Midbrain (tissue), 1 donor: ENCODE data around the gene TARS1.

Experiments
- DNase-seq: peaks from one replicate; lab custom pipeline; 2025; lab: John Stamatoyannopoulos, UW

Gene TARS1

GRCh38 chr5:33439905-33440481 lies 772 bp upstream of the TARS1 start:
- DNase-seq, result no peak

GRCh38 chr5:33441241-33442177 lies 744 bp downstream of the TARS1 start:
- DNase-seq, result peak; percentile 74

GRCh38 chr5:33444542-33444941 lies 3.8 kb downstream of the TARS1 start:
- DNase-seq, result no peak

GRCh38 chr5:33445798-33446197 lies 5.0 kb downstream of the TARS1 start:
- DNase-seq, result no peak

GRCh38 chr5:33448118-33448517 lies 7.4 kb downstream of the TARS1 start:
- no peak for DNase-seq

GRCh38 chr5:33457126-33457525 lies 16.4 kb downstream of the TARS1 start:
- no peak for DNase-seq

GRCh38 chr5:33457817-33458216 lies 17.1 kb downstream of the TARS1 start:
- DNase-seq, result no peak

- no peak for DNase-seq
Observed at GRCh38 chr5:33460210-33460609, 19.4 kb downstream of the TARS1 start.

GRCh38 chr5:33462456-33462855 lies 21.7 kb downstream of the TARS1 start:
- no peak for DNase-seq

GRCh38 chr5:33465120-33465519 lies 24.4 kb downstream of the TARS1 start:
- DNase-seq, result no peak

GRCh38 chr5:33468775-33469435 lies 28.1 kb downstream of the TARS1 start:
- no peak for DNase-seq

- peak; percentile 5 for DNase-seq
Observed at GRCh38 chr5:33470544-33470943, 29.8 kb downstream of the TARS1 start.

- DNase-seq, result no peak
Observed at GRCh38 chr5:33472805-33473409, 32.1 kb downstream of the TARS1 start.

- no peak for DNase-seq
Observed at GRCh38 chr5:33474004-33474403, 33.2 kb downstream of the TARS1 start.

- no peak for DNase-seq
Observed at GRCh38 chr5:33474931-33475499, 34.2 kb downstream of the TARS1 start.

GRCh38 chr5:33475706-33476105 lies 34.9 kb downstream of the TARS1 start:
- no peak for DNase-seq

GRCh38 chr5:33476992-33477391 lies 36.2 kb downstream of the TARS1 start:
- no peak for DNase-seq

- no peak for DNase-seq
Observed at GRCh38 chr5:33477816-33478215, 37.1 kb downstream of the TARS1 start.

- DNase-seq, result no peak
Observed at GRCh38 chr5:33479311-33479710, 38.5 kb downstream of the TARS1 start.

- no peak for DNase-seq
Observed at GRCh38 chr5:33480876-33481275, 40.1 kb downstream of the TARS1 start.

- no peak for DNase-seq
Observed at GRCh38 chr5:33482335-33482734, 41.6 kb downstream of the TARS1 start.

GRCh38 chr5:33487236-33487635 lies 46.5 kb downstream of the TARS1 start:
- DNase-seq, result no peak
